Measurements from ENCODE around the gene CCDC27. TPM values are rescaled to one million over a fixed set of nuclear protein-coding genes. Genes with fewer than 3 reads are reported as not detected.

CCDC27 gene
- total and polyA plus RNA-seq, 2 of the 13 experiments (the other 11 are each of a cell fraction or from before 2014, with no cell fraction given), result not detected

- intact Hi-C loops (cut with micrococcal nuclease; ENCODE audit: unreplicated experiment) (no loop called here), in situ Hi-C loops (cut with HindIII; ENCODE audit: extremely low pct_ligation_motif_present, low pct_unique_long_range_greater_than_20kb) (no loop called here)
- no peaks in the 10 kb centered on the region for H3K79me2 ChIP-seq (ENCODE audit: insufficient read depth, low read length)
- WGBS (ENCODE audit: low lambda C conversion rate), result no CpG with 5 or more reads among the region's 19 CpGs
- DNase-seq (ENCODE audit: low spot score) (no peak), FAIRE-seq (no peak), ATAC-seq (no peak)
- TF ChIP-seq NR2C2 (CRISPR knock-in tag; IDR thresholded peaks at IDR 0.05; ENCODE audit: borderline replicate concordance) (no peak), KDM3A (CRISPR knock-in tag; IDR thresholded peaks at IDR 0.05; ENCODE audit: low read depth) (no peak), IRX3 (CRISPR knock-in tag; IDR thresholded peaks at IDR 0.05; ENCODE audit: borderline replicate concordance, low read depth) (no peak), HDAC6 (IDR thresholded peaks at IDR 0.05; ENCODE audit: low read depth, low read length) (no peak), FOXA1 (IDR thresholded peaks at IDR 0.05) (no peak), FOXA1 (CRISPR knock-in tag; IDR thresholded peaks at IDR 0.05) (no peak), FOSL2 (CRISPR knock-in tag; IDR thresholded peaks at IDR 0.05) (no peak), HIC2 (CRISPR knock-in tag; IDR thresholded peaks at IDR 0.05; ENCODE audit: low read depth) (no peak), MYNN (CRISPR knock-in tag; IDR thresholded peaks at IDR 0.05; ENCODE audit: low read depth) (no peak), ZNF740 (CRISPR knock-in tag; IDR thresholded peaks at IDR 0.05) (no peak), ZBTB3 (CRISPR knock-in tag; IDR thresholded peaks at IDR 0.05; ENCODE audit: borderline replicate concordance, low read depth) (no peak), MIXL1 (CRISPR knock-in tag; IDR thresholded peaks at IDR 0.05) (no peak), KAT2B (IDR thresholded peaks at IDR 0.05; ENCODE audit: borderline replicate concordance, low read depth, low read length) (no peak), TARDBP (CRISPR knock-in tag; IDR thresholded peaks at IDR 0.05) (no peak), KDM5A (IDR thresholded peaks at IDR 0.05; ENCODE audit: borderline replicate concordance, low read length) (no peak)
- H3K9ac ChIP-seq (ENCODE audit: insufficient read depth, low read depth, low read length), result no peak overlapping the region
- H3K9me3 ChIP-seq (ENCODE audit: low read length), result no peaks in the 10 kb centered on the region
- no peak overlapping the region for H3K4me3 ChIP-seq (replicated peaks in 1 of 3; ENCODE audit: insufficient read depth in 1 of 3, low read depth in 2 of 3, low read length in 3 of 3)
- H3K4me2 ChIP-seq (ENCODE audit: low read depth, low read length), result no peak overlapping the region
- BruUV-seq (replicated peaks), result no TSS peak
- no peaks in the 10 kb centered on the region for H3K4me1 ChIP-seq (ENCODE audit: insufficient read depth, low read length)
- H3K27ac ChIP-seq (ENCODE audit: extremely low read length, insufficient read depth, low read length), result no peak overlapping the region
- no peak overlapping the region for H2AFZ ChIP-seq (ENCODE audit: low read length)
- POLR2A ChIA-PET, result no interaction called here
- H4K20me1 ChIP-seq (ENCODE audit: insufficient read depth, low read length), result no peaks in the 10 kb centered on the region
- CTCF ChIA-PET (ENCODE audit: low intra/inter-chr PET ratio, low total read pairs), result no interaction called here
- H3K36me3 ChIP-seq (replicated peaks in 1 of 2; ENCODE audit: control insufficient read depth in 1 of 2, insufficient read depth in 2 of 2, low read length in 2 of 2), result no peaks in the 10 kb centered on the region
- H3K27me3 ChIP-seq (ENCODE audit: control insufficient read depth in 1 of 2, insufficient read depth in 2 of 2, low read length in 2 of 2), result no peaks in the 10 kb centered on the region; a peak in 1 of 5 replicates
These were observed 49.7 kb upstream of the CCDC27 start for GRCh38 chr1:3702528-3702927.
